ENCODE data around the gene NHERF2.

Gene NHERF2

GRCh38 chr16:2084895-2085625 lies 58.4 kb downstream of the NHERF2 start:
- no peak for DNase-seq

GRCh38 chr16:2085669-2086068 lies 59.0 kb downstream of the NHERF2 start:
- no peak for DNase-seq

GRCh38 chr16:2086106-2086742 lies 59.5 kb downstream of the NHERF2 start:
- no peak for DNase-seq

DNA sequence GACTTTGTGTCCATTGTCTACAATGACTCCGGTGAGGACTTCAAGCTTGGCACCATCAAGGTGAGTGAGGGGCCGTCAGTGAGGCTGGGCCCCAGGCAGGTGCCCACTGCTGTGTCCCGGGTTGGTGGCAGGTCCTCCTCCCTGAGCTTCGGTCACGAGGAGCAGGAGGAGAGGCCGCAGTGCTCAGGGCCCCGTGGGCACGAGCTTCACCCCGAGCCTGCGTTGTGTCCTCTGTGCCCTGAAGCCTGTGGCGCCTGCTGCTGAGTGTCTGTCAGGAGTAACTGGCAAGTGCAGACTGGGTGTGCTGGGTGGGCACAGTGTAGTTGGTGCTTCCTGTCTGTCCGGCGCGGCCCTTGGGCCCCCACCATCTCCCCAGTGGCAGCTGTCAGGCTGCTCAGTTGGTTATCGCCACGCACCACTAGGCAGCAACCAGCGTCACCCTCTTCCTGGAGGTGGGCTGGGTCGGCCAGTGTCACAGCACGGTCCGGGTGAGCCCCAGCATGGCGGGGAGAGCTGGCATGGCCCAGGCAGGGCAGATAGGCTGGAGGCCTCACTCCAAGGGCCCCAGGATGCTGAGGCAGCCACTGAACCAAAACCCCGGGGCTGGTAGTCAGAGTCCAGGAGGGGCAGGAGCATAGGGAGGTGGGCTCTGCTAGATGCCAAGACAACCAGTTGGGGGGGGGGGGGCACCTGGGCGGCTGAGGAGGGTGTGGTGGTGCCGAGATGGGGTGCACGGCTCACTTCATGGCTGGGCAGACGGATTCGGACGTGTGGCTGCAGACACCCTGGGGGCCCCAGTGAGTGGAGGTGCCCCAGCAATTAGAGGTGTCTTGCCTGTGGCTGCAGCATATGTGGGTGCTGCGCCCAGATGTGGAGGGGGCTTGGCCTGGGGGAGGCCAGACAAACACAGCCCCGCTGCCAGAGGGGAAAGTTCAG lies 60.4 kb downstream of the NHERF2 start:
- no peak for DNase-seq

DNA sequence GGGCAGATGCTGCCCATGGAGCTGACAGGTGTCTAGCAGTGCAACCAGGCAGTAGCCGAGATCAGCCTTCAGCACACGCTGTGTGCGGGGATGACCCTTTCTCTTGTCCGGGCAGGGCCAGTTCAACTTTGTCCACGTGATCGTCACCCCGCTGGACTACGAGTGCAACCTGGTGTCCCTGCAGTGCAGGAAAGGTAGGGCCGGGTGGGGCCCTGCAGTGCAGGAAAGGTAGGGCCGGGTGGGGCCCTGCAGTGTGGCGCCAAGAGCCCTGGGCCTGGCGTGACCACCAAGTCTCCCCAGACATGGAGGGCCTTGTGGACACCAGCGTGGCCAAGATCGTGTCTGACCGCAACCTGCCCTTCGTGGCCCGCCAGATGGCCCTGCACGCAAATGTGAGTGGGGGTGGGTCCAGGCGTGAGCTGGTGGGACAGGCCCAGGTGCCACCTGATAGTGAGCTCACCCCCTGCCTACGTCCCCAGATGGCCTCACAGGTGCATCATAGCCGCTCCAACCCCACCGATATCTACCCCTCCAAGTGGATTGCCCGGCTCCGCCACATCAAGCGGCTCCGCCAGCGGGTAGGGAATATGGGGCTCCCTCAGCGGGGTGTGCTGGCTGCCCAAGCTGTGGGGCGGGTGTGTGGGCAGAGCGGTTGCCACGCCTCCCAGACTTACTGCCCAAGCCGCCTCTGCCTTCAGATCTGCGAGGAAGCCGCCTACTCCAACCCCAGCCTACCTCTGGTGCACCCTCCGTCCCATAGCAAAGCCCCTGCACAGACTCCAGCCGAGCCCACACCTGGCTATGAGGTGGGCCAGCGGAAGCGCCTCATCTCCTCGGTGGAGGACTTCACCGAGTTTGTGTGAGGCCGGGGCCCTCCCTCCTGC lies 61.3 kb downstream of the NHERF2 start:
- DNase-seq: no peak
